Duodenal mucosa (tissue), 2 donors: ENCODE results near the gene TPI1.
"Not testable (repeated sequence)": the region's sequence is repeated elsewhere in the genome, so short reads cannot be mapped to it uniquely, and the experiment has no call there.

Experiments
- H3K27ac ChIP-seq: one replicate; pipeline ENCODE4 v1.7.0; 2013; ENCODE audit warnings: low read depth, low read length
- H3K27me3 ChIP-seq, 2 donors: one replicate each; pipeline ENCODE4 v1.7.0; 2013; ENCODE audit warnings: low read length in 2 of 2, control low read depth in 1 of 2; ENCODE audit not compliant: insufficient read depth in 2 of 2, control insufficient read depth in 1 of 2
- H3K36me3 ChIP-seq, 2 donors: one replicate each; pipeline ENCODE4 v1.7.0; 2013; ENCODE audit warnings: low read length in 2 of 2, control low read depth in 1 of 2; ENCODE audit not compliant: insufficient read depth in 2 of 2, control insufficient read depth in 1 of 2
- H3K4me1 ChIP-seq, 2 donors: one replicate each; pipeline ENCODE4 v1.7.0; 2013; ENCODE audit warnings: low read length in 2 of 2, control low read depth in 1 of 2; ENCODE audit not compliant: insufficient read depth in 2 of 2, control insufficient read depth in 1 of 2
- H3K4me3 ChIP-seq, 2 donors: one replicate each; pipeline ENCODE4 v1.7.0; 2013; ENCODE audit warnings: low read length in 2 of 2, low read depth in 1 of 2
- H3K9ac ChIP-seq, 2 donors: one replicate each; pipeline ENCODE4 v1.7.0; 2013; ENCODE audit warnings: low read length in 2 of 2, low read depth in 1 of 2
- H3K9me3 ChIP-seq, 2 donors: one replicate each; pipeline ENCODE4 v1.7.0; 2013; ENCODE audit warnings: low read length in 2 of 2, control low read depth in 1 of 2; ENCODE audit not compliant: control insufficient read depth in 1 of 2

The TPI1 gene

DNA sequence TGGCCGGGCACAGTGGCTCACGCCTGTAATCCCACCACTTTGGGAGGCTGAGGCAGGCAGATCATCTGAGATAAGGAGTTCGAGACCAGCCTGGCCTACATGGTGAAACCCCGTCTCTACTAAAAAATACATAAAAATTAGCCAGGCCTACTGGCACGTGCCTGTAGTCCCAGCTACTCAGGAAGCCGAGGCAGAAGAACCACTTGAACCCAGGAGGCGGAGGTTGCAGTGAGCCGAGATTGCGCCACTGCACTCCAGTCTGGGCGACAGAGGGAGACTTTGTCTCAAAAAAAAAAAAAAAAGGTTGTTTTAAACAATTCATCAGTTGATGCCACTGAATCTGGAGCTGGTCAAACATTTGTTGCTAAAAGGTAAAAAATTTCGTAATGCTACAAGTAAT is 12.5 kb downstream of the TPI1 start:
- H3K4me3 ChIP-seq, H3K36me3 ChIP-seq, H3K27ac ChIP-seq, H3K9ac ChIP-seq, H3K27me3 ChIP-seq, H3K4me1 ChIP-seq, H3K9me3 ChIP-seq: not testable (repeated sequence)

DNA sequence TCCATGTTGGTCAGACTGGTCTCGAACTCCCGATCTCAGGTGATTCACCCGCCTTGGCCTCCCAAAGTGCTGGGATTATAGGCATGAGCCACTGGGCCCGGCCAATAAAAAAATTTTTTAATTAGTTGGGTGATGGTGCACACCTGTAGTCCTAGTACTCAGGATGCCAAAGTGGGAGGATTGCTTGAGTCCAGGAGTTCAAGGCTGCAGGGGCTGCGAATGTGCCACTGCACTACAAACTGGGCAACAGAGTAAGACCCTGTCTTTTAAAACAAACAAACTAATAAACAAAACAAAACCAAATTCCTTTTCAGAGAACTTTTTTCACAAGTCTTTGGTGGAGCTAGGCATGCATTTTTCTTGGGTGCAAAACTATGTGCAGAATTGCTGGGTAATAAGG is 15.9 kb downstream of the TPI1 start:
- Histone ChIP-seq H3K4me3 (no peak overlapping the region), H3K27ac (no peak overlapping the region), H3K9ac (no peak overlapping the region), H3K9me3 (no peaks in the 10 kb centered on the region), H3K36me3 (peaks cover 0 to 8% of the 10 kb centered on the region in 2 donors), H3K27me3 (no peaks in the 10 kb centered on the region), H3K4me1 (no peaks in the 10 kb centered on the region)

GRCh38 chr12:6883683-6884082 is 16.4 kb downstream of the TPI1 start:
- Histone ChIP-seq H3K36me3 (peaks cover 0 to 8% of the 10 kb centered on the region in 2 donors), H3K4me3 (no peak overlapping the region), H3K9me3 (no peaks in the 10 kb centered on the region), H3K9ac (no peak overlapping the region), H3K27me3 (no peaks in the 10 kb centered on the region), H3K4me1 (no peaks in the 10 kb centered on the region), H3K27ac (no peak overlapping the region)

- H3K27me3 ChIP-seq: no peaks in the 10 kb centered on the region
- no peaks in the 10 kb centered on the region for H3K9me3 ChIP-seq
- no peak overlapping the region for H3K27ac ChIP-seq
- peaks cover 0 to 8% of the 10 kb centered on the region in 2 donors for H3K36me3 ChIP-seq
- no peak overlapping the region for H3K4me3 ChIP-seq
- H3K4me1 ChIP-seq: no peaks in the 10 kb centered on the region
- no peak overlapping the region for H3K9ac ChIP-seq
Observed at GRCh38 chr12:6884539-6884938, 17.2 kb downstream of the TPI1 start.

DNA sequence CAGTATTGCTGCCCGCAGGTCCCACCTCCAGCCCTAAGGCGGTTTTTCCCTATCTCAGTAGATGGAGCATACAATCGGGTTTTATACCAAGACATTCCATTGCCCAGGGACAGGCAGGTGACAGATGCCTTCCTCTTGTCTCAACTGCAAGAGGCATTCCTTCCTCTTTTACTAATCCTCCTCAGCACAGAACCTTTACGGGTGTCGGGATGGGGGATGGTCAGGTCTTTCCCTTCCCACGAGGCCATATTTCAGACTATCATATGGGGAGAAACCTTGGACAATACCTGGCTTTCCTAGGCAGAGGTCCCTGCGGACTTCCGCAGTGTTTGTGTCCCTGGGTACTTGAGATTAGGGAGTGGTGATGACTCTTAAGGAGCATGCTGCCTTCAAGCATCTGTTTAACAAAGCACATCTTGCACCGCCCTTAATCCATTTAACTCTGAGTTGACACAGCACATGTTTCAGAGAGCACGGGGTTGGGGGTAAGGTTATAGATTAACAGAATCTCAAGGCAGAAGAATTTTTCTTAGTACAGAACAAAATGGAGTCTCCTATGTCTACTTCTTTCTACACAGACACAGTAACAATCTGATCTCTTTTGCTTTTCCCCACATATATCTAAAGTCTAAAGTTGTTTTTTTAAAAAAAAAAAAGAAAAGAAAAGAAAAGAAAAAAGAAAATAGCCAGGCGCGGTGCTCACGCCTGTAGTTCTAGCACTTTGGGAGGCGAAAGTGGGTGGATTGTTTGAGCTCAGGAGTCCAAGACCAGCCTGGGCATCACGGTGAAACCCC is 19.1 kb downstream of the TPI1 start:
- not testable (repeated sequence) for H3K27ac ChIP-seq, H3K9me3 ChIP-seq

DNA sequence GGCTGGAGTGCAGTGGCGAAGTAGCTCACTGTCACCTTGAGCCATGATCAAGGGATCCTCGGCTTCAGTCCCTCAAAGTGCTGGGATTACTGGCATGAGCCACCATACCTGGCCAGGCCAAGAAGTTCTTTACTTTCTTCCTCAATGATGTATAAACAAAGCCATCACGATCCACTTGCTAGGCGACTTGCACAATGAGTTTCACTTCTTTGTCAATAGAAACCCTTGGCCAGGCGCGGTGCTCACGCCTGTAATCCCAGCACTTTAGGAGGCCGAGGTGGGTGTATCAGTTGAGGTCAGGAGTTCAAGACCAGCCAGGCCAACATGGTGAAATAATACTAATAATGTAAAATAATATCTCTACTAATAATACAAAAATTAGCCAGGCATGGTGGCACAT is 20.1 kb downstream of the TPI1 start:
- H3K4me1 ChIP-seq: peaks cover 9 to 11% of the 10 kb centered on the region in 2 donors
- peaks cover 0 to 8% of the 10 kb centered on the region in 2 donors for H3K36me3 ChIP-seq
- H3K27ac ChIP-seq: no peak overlapping the region
- H3K9me3 ChIP-seq: no peaks in the 10 kb centered on the region
- no peak overlapping the region for H3K4me3 ChIP-seq
- no peak overlapping the region for H3K9ac ChIP-seq
- no peaks in the 10 kb centered on the region for H3K27me3 ChIP-seq

More for the DNA sequence above, 19.1 kb downstream of the TPI1 start:
- not testable (repeated sequence) for H3K4me3 ChIP-seq, H3K36me3 ChIP-seq, H3K27me3 ChIP-seq, H3K4me1 ChIP-seq, H3K9ac ChIP-seq

GRCh38 chr12:6888360-6888759 is 21.0 kb downstream of the TPI1 start:
- Histone ChIP-seq H3K4me1 (peaks cover 9 to 11% of the 10 kb centered on the region in 2 donors), H3K9ac (no peak overlapping the region), H3K4me3 (no peak overlapping the region), H3K27me3 (no peaks in the 10 kb centered on the region), H3K9me3 (no peaks in the 10 kb centered on the region), H3K27ac (no peak overlapping the region), H3K36me3 (peaks cover 0 to 8% of the 10 kb centered on the region in 2 donors)

DNA sequence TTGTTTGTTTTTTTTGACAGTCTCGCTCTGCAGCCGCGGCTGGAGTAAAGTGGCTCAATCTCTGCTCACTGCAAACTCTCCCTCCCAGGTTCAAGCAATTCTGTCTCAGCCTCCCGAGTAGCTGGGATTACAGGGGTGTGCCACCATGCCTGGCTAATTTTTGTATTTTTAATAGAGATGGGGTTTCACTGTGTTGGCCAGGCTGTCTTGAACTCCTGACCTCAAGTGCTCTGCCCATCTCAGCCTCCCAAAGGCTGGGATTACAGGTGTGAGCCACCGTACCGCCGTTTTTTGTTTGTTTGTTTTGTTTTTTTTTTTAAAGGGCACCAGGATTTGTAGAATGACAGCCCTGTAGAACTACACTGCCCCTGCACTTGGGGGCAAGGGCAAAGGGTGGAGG is 21.5 kb downstream of the TPI1 start:
- H3K27me3 ChIP-seq, H3K27ac ChIP-seq: not testable (repeated sequence)

DNA sequence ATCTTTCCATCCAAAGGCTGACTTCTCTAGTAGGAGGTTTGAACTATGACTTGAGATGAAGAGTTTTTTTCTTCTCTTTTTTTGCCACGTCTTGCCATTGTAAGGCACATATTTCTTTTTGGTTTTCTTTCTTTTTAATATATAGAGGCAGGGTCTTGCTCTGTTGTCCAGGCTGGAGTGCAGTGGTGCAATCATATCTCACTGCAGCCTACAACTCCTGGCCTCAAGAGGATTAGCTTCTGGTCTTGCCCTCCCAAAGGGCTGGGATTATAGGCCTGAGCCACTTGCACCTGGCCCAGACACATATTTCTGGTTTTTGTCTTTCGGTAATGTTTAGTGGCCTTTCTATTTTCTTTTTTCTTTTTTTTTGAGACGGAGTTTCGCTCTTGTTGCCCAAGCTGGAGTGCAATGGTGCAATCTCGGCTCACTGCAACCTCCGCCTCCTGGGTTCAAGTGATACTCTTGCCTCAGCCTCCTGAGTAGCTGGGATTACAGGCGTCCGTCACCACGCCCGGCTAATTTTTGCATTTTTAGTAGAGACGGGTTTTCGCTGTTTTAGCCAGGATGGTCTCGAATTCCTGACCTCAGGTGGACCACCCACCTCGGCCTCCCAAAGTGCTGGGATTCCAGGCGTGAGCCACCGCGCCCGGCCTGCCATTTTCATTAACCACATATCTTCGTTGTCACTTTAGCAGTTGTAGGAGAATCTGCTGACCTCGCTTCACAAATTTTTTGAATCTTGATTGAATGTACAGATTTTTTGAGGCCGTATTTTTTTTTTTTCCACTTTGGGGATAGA is 22.6 kb downstream of the TPI1 start:
- not testable (repeated sequence) for H3K36me3 ChIP-seq, H3K9me3 ChIP-seq, H3K27ac ChIP-seq, H3K27me3 ChIP-seq
- H3K9ac ChIP-seq: peak overlapping the region; percentile 65 to 84
- H3K4me3 ChIP-seq: peak overlapping the region in 1 of 2 donors; percentile 70
- peaks cover 9 to 11% of the 10 kb centered on the region in 2 donors for H3K4me1 ChIP-seq

More for the DNA sequence above, 21.5 kb downstream of the TPI1 start:
- H3K4me1 ChIP-seq: peaks cover 9 to 11% of the 10 kb centered on the region in 2 donors
- H3K9me3 ChIP-seq, H3K36me3 ChIP-seq, H3K9ac ChIP-seq, H3K4me3 ChIP-seq: not testable (repeated sequence)
